Measurements from ENCODE around the gene SORCS1.

The SORCS1 gene

DNA sequence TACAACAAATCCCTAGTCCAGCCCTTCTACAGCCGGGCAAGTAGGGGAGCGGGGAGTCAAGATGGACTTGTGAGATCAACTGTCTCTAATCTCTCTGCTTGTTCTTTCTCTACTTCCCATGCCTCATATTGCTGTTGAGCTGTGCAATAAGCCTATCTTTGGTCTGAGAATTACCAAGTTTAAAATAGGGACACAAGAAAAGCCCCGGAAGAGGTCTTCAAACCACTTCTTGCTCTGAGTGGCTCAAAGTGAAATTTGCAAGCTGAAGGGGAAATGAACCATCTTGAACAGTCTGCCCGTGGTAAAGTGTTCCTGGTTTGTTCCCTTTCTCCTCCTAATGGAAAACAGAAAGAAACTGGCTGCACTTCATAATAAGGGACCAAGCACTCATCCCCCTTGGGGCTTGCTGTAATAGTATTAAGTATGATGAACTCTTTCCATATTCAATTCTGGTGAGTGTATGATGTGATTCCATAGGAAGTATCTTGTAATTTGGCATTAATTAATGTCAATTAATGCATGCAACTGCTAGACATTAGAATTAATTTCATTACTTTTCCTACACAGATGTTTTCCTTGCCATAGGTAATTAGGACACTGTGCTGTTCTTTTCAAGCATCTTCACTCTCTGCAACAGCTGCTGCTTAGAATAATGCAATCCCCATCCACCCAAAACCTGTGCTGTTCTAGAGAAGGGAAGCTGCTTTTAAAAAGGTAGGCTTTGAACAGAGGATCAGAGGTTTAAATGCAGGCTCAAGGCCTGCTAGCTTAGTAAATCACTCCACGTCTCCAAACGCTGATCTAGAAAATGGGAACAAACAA is 449.6 kb downstream of the SORCS1 start:
- H3K27ac ChIP-seq = no peak overlapping the region
- H3K9ac ChIP-seq (ENCODE audit: insufficient read length) = no peak overlapping the region
- H3K9me3 ChIP-seq (ENCODE audit: low read depth, low read length) = no peaks in the 10 kb centered on the region
- H3K4me3 ChIP-seq = no peak overlapping the region
- TF ChIP-seq FOXP2 (optimal IDR thresholded peaks at IDR 0.05; ENCODE audit: control extremely low read depth, extremely low read length, insufficient read depth) = no peak
- no peak for TF ChIP-seq POLR2AphosphoS5 (IDR thresholded peaks at IDR 0.05; ENCODE audit: borderline replicate concordance, low read depth, low read length)
- no peak for TF ChIP-seq EZH2 (IDR thresholded peaks at IDR 0.05)
- DNase-seq (ENCODE audit: low read depth, low spot score) = no peak
- H3K36me3 ChIP-seq (ENCODE audit: insufficient read depth, low read length) = no peaks in the 10 kb centered on the region

- Histone ChIP-seq H3K9me3 (ENCODE audit: low read depth, low read length) (no peaks in the 10 kb centered on the region), H3K9ac (ENCODE audit: insufficient read length) (no peak overlapping the region)
- TF ChIP-seq EZH2 (IDR thresholded peaks at IDR 0.05) (no peak), POLR2AphosphoS5 (IDR thresholded peaks at IDR 0.05; ENCODE audit: borderline replicate concordance, low read depth, low read length) (no peak), FOXP2 (optimal IDR thresholded peaks at IDR 0.05; ENCODE audit: control extremely low read depth, extremely low read length, insufficient read depth) (no peak)
Measured at GRCh38 chr10:106713846-106714245, 450.7 kb downstream of the SORCS1 start.

GRCh38 chr10:106712988-106713387 is 451.5 kb downstream of the SORCS1 start:
- Histone ChIP-seq H3K4me3 (no peak overlapping the region), H3K36me3 (ENCODE audit: insufficient read depth, low read length) (no peaks in the 10 kb centered on the region), H3K27ac (no peak overlapping the region), H3K9me3 (ENCODE audit: low read depth, low read length) (no peaks in the 10 kb centered on the region), H3K9ac (ENCODE audit: insufficient read length) (no peak overlapping the region)
- TF ChIP-seq EZH2 (IDR thresholded peaks at IDR 0.05) (no peak), POLR2AphosphoS5 (IDR thresholded peaks at IDR 0.05; ENCODE audit: borderline replicate concordance, low read depth, low read length) (no peak), FOXP2 (optimal IDR thresholded peaks at IDR 0.05; ENCODE audit: control extremely low read depth, extremely low read length, insufficient read depth) (no peak)
- no peak for DNase-seq (ENCODE audit: low read depth, low spot score)

More at GRCh38 chr10:106713846-106714245, 450.7 kb downstream of the SORCS1 start:
- no peak for DNase-seq (ENCODE audit: low read depth, low spot score)
- Histone ChIP-seq H3K36me3 (ENCODE audit: insufficient read depth, low read length) (no peaks in the 10 kb centered on the region), H3K4me3 (no peak overlapping the region), H3K27ac (no peak overlapping the region)

DNA sequence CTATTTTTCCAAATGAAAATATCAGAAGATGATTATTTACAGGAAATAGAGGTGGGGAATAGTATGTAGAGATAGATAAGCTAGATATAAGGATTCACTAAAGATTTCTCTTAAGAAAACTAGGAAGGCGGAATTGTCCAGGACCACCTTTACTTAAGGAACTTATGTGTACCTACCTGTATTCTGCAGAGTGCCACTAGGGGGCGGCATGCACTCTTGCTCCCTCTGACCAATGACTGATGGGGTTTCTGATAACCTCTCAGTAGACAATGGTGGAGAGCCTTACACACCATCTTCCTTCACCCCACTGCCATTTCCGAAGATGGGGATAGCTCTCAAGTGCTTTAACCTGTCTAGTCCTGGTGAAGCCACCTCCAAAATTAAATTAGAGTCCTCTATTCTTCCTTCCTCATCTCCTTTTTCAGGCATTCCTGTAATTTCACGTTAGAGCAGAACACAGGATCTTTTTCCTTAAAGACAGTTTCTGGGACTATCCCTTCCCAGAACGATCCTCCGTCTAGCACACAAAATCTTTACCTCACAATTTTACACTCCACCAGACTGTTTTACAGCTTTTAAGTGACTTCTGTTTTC is 453.1 kb downstream of the SORCS1 start:
- DNase-seq (ENCODE audit: low read depth, low spot score) = no peak

GRCh38 chr10:106708506-106708905 is 456.0 kb downstream of the SORCS1 start:
- Histone ChIP-seq H3K4me3 (no peak overlapping the region), H3K9ac (ENCODE audit: insufficient read length) (no peak overlapping the region), H3K36me3 (ENCODE audit: insufficient read depth, low read length) (no peaks in the 10 kb centered on the region), H3K9me3 (ENCODE audit: low read depth, low read length) (no peaks in the 10 kb centered on the region), H3K27ac (no peak overlapping the region)
- no peak for TF ChIP-seq EZH2 (IDR thresholded peaks at IDR 0.05)
- TF ChIP-seq FOXP2 (optimal IDR thresholded peaks at IDR 0.05; ENCODE audit: control extremely low read depth, extremely low read length, insufficient read depth) = no peak
- no peak for TF ChIP-seq POLR2AphosphoS5 (IDR thresholded peaks at IDR 0.05; ENCODE audit: borderline replicate concordance, low read depth, low read length)
- DNase-seq (ENCODE audit: low read depth, low spot score) = no peak

More for the DNA sequence above, 453.1 kb downstream of the SORCS1 start:
- no peak overlapping the region for H3K27ac ChIP-seq
- no peak overlapping the region for H3K4me3 ChIP-seq
- H3K36me3 ChIP-seq (ENCODE audit: insufficient read depth, low read length) = no peaks in the 10 kb centered on the region
- H3K9me3 ChIP-seq (ENCODE audit: low read depth, low read length) = no peaks in the 10 kb centered on the region
- TF ChIP-seq POLR2AphosphoS5 (IDR thresholded peaks at IDR 0.05; ENCODE audit: borderline replicate concordance, low read depth, low read length) = no peak
- no peak overlapping the region for H3K9ac ChIP-seq (ENCODE audit: insufficient read length)

- H3K9ac ChIP-seq (ENCODE audit: insufficient read length) = no peak overlapping the region
- no peaks in the 10 kb centered on the region for H3K9me3 ChIP-seq (ENCODE audit: low read depth, low read length)
- no peak for DNase-seq (ENCODE audit: low read depth, low spot score)
- TF ChIP-seq EZH2 (IDR thresholded peaks at IDR 0.05) (no peak), POLR2AphosphoS5 (IDR thresholded peaks at IDR 0.05; ENCODE audit: borderline replicate concordance, low read depth, low read length) (no peak), FOXP2 (optimal IDR thresholded peaks at IDR 0.05; ENCODE audit: control extremely low read depth, extremely low read length, insufficient read depth) (no peak)
- no peak overlapping the region for H3K4me3 ChIP-seq
- H3K27ac ChIP-seq = no peak overlapping the region
- H3K36me3 ChIP-seq (ENCODE audit: insufficient read depth, low read length) = no peaks in the 10 kb centered on the region
Measured at GRCh38 chr10:106707657-106708056, 456.8 kb downstream of the SORCS1 start.

DNA sequence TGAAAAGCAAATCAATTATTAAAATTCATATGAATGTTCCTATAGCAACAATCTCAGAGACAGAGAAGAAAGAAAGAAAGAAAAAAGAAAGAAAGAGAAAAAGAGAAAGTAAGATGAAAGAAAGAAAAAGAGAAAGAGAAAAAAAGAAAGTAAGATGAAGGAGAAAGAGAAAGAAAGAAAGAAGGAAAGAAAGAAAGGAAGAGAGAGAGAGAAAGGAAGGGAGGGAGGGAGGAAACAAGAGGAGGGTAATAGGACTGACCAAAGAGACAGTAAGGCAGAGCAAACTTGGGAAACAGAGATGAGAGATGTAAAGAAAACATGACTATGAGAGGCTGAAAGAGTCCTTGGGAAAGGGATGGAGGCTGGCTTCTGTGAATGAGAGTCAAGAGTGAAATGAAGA is 458.4 kb downstream of the SORCS1 start:
- Histone ChIP-seq H3K9me3 (ENCODE audit: low read depth, low read length) (no peaks in the 10 kb centered on the region), H3K4me3 (no peak overlapping the region), H3K27ac (no peak overlapping the region), H3K36me3 (ENCODE audit: insufficient read depth, low read length) (no peaks in the 10 kb centered on the region), H3K9ac (ENCODE audit: insufficient read length) (no peak overlapping the region)
- TF ChIP-seq POLR2AphosphoS5 (IDR thresholded peaks at IDR 0.05; ENCODE audit: borderline replicate concordance, low read depth, low read length) (no peak), FOXP2 (optimal IDR thresholded peaks at IDR 0.05; ENCODE audit: control extremely low read depth, extremely low read length, insufficient read depth) (no peak), EZH2 (IDR thresholded peaks at IDR 0.05) (no peak)
- no peak for DNase-seq (ENCODE audit: low read depth, low spot score)

DNA sequence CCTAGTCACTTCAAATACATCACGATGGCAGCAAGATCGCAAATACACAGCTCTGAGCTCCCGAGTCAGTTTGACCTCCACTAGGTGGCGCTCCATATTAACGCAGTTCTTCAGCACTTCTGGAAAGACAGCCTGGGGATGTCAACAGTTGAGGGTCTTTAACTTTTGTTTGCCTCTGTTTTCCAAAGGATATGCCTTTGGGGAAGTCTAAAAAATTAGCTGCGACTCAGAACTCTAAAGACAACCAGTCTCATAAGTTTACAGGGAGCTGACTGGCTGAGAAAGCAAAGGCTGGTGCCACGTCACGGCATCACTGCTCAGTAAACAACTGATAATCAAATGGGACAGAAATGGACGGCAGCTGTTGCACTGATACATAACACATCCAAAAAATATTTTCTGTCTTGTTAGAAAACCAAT is 458.8 kb downstream of the SORCS1 start:
- Histone ChIP-seq H3K27ac (no peak overlapping the region), H3K4me3 (no peak overlapping the region), H3K9ac (ENCODE audit: insufficient read length) (no peak overlapping the region), H3K9me3 (ENCODE audit: low read depth, low read length) (no peaks in the 10 kb centered on the region), H3K36me3 (ENCODE audit: insufficient read depth, low read length) (no peaks in the 10 kb centered on the region)
- peak; percentile 26 for DNase-seq (ENCODE audit: low read depth, low spot score)
- no peak for TF ChIP-seq EZH2 (IDR thresholded peaks at IDR 0.05)
- no peak for TF ChIP-seq POLR2AphosphoS5 (IDR thresholded peaks at IDR 0.05; ENCODE audit: borderline replicate concordance, low read depth, low read length)
- no peak for TF ChIP-seq FOXP2 (optimal IDR thresholded peaks at IDR 0.05; ENCODE audit: control extremely low read depth, extremely low read length, insufficient read depth)
